HG03342 (cell line): ENCODE results near the gene JAK2.
"Not testable (repeated sequence)": the region's sequence is repeated elsewhere in the genome, so short reads cannot be mapped to it uniquely, and the experiment has no call there.

Experiments
- ATAC-seq: cut with Tn5 transposase; IDR thresholded peaks from one replicate; pipeline ENCODE4 v1.9.1; 2021; ENCODE audit warnings: mild to moderate bottlenecking, moderate library complexity; ENCODE audit not compliant: unreplicated experiment

Gene JAK2

DNA sequence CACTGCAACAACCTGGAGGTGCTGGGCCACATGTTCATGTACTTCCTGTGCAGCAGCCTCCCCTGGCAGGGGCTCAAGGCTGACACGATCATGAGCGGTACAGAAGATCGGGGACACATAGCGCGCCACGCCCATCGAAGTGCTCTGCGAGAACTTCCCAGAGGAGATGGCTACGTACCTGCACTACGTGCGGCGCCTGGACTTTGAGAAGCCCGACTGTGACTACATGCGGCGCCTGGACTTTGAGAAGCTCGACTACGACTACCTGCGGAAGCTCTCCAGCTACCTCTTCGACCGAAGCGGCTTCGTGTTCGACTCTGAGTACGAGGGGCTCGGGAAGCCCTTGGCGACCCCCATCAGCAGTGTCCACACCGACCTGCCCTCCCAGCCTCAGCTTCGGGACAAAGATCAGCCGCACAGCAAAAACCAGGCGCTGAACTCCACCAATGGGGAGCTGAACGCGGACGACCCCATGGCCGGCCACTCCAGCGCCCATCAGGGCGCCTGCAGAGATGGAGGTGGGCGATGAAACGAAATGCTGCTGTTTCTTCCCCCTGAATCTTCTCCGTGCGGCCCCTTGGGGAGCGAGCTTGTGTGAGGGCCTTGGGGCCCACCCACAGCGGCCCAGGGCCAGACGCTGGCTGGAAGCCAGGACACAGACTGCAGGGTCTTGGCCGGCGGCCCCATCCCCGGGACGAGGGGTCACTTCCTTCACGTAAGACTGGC lies 56.5 kb downstream of the JAK2 start:
- ATAC-seq = no peak

DNA sequence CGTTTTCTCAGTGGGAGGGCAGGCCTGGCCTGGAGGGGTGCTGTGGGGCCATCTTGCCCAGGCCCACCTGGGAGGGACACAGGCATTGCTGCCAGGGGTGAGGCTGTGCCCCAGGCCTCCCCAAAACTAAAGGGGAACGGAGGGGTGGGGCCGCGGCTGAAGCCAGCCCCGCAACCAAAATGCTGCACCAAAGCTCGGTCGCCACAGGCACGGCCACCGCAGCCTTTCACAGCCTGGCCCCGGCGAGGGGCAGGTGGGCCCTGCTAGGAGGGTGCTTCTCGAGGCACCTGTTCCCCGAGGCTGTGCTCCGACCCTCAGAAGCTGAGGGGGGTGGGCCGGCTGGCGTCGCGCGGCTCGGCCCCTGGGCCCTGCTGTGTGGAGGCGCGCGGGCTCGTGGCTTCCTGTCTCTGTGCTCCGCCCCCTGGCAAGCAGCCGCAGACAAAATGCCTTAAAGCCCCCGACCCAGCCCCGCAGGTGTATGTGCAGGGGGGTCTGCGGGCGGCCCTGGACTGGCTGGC lies 57.6 kb downstream of the JAK2 start:
- ATAC-seq = no peak

DNA sequence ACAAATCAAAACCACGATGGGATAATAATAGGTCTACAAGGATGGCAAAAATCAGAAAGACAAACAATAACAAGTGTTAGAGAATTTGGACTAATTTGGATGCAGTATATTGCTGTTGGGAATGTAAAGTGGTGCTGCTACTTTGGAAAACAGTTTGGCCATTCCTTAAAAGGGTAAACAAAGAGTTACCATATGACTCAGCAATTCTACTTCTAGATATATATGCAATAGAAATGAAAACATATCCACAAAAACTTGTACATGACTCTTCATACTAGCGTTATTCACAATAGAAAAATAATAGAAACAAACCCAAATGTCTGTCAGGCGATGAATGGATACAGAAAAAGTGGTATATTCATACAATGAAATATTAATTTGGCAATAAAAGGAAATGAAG lies 58.3 kb downstream of the JAK2 start:
- ATAC-seq = no peak

DNA sequence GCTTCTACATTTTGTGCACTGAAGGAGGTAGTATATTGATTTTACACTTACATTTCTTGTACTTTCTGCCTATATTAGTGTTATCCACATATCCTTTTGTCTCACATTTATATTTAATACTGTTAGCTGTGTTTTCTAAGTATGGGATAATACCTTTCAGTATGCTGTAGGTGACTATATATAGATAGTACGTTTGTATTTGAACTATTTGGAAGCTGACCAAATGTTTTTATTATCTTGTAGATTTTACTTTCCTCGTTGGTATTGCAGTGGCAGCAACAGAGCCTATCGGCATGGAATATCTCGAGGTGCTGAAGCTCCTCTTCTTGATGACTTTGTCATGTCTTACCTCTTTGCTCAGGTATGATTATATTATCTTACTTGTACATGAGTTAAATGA lies 59.1 kb downstream of the JAK2 start:
- ATAC-seq = no peak

DNA sequence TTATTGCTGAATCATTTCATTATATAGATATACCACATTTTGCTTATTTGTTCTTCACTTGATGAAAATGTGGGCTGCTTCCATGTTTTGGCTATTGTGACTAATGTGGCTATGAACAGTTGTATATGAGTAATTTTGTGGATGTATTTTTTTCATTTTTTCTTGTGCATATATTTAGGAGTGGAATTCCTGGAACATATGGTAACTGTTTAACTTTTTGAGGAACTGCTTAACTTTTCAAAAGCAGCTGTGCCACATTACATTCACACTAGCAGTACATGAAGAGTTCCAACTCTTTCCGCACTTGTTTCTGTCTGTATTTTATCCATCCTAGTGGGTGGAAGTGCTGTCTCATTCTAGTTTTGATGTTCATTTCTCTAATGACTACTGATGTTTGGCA lies 67.8 kb downstream of the JAK2 start:
- ATAC-seq = no peak

DNA sequence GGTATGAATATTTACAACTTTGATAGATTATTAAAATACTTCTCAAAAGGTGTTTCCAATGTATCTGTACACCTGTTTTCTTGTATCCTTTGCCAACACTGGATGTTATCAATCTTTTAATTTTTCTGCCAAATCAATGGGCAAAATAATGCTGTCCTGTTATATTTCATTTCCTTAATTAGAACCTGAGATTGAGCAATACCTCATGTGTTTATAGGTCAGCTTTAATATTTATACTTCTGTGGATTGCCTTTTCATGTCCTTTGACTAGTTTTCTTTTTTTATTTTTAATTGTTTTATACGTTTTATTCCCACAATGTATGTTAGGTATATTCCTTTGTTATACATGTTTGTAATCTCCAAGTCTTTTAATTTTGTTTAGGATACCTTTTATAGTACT lies 77.6 kb downstream of the JAK2 start:
- no peak for ATAC-seq

DNA sequence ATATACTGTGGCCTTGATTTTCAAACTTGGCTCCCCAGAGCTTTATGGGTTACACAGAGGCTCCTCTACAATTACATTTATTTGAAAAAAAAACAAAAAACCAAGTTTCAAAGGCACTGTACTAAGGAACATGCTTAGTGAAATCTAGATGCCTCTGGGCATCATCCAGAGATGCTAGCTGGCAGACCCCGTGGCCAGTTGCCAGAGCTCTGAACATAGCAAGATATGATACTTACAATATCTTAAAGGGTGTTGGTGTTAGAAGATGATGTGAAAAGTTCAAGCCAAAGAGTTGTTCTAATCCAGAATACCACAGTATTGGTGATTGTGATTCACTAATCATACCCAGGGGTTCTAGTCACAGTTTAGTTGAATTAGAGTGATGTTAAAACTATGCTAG lies 87.8 kb downstream of the JAK2 start:
- no peak for ATAC-seq

DNA sequence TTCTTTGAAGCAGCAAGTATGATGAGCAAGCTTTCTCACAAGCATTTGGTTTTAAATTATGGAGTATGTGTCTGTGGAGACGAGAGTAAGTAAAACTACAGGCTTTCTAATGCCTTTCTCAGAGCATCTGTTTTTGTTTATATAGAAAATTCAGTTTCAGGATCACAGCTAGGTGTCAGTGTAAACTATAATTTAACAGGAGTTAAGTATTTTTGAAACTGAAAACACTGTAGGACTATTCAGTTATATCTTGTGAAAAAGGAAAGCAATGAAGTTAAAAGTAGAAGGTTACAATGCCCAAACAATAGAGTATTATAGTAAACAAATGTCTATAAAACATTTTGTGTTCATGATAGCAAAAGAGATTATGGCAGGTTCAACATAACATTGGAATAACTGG lies 88.6 kb downstream of the JAK2 start:
- ATAC-seq = no peak

DNA sequence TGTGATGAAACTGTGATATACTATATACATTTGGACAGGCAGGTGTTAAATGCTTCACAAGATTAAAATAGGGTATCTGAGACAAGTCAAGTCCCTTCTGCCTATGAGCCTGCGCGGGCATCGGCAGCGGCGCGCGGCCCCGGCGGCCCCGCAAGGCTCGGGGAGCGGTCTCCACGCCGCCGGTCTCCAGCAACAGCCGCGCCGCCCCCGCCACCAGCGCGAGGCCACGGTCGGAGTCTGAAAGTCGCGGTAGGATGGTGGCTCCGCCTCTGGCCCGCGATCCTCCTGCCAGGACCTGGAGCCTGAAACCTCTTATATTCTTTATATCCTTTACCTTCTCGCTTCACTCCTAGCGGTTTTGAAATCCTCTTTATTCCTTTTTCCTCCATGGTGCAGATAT lies 100.9 kb downstream of the JAK2 start:
- ATAC-seq = no peak

DNA sequence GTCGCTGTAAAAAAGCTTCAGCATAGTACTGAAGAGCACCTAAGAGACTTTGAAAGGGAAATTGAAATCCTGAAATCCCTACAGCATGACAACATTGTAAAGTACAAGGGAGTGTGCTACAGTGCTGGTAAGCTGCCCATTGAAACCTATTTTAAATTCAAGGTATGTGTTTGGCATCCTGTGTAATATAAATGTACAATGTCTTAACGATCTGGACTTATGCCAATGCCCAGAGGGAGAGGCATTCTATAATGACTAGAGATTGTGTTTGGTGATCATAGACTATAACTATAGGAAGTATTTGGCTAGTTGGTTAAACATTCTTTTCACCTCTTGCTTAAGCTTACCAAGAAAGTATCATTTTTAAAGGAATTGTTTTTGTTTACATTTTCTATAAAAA lies 104.7 kb downstream of the JAK2 start:
- ATAC-seq = no peak

DNA sequence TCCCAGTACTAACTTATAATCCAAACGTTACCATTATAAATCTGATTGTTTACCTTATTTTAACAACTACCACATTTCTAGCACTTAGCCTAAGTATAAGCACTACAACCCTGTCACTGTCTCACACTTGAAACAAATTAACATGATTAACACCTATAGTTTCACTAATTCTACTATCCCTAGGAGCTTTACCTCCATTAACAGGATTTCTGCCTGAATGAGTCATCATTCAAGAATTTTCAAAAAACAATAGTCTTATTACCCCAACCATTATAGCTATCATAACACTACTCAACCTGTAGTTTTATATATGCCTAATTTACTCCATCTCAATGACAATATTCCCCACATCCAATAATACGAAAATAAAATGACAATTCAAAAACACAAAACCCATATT lies 110.7 kb downstream of the JAK2 start:
- no peak for ATAC-seq

DNA sequence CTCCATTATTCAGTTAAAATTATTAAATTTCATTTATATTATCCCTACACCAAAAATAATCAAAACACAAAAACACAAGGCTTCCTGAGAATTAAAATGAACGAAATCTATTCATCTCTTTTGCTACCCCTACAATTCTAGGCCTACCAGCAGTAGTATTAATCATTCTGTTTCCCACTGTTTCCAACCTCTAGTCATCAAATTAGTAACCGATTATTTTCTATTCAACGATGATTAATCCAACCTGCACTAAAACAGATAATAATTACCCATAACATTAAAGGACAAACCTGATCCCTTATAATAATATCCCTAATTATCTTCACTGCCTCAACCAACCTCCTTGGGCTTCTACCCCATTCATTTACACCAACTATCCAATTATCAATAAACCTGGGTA lies 114.4 kb downstream of the JAK2 start:
- ATAC-seq = no peak

DNA sequence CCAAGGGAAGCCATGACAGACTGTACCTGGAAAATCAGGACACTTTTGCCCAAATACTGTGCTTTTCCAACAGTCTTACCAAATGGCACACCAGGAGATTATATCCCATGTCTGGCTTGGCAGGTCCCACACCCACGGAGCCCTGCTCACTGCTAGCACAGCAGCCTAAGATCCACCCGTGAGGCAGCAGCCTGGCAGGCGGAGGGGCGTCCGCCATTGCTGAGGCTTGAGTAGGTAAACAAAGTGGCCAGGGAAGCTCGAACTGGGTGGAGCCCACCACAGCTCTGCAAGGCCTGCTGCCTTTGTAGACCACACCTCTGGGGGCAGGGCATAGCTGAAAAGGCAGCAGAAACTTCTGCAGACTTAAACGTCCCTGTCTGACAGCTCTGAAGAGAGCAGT lies 116.1 kb downstream of the JAK2 start:
- ATAC-seq = not testable (repeated sequence)

DNA sequence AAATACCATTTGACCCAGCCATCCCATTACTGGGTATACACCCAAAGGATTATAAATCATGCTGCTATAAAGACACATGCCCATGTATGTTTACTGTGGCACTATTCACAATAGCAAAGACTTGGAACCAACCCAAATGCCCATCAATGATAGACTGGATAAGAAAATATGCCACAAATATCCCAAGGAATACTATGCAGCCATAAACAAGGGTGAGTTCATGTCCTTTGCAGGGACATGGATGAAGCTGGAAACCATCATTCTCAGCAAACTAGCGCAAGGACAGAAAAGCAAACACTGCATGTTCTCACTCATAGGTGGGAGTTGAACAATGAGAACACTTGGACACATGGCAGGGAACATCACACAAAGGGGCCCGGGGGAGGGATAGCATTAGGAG lies 121.4 kb downstream of the JAK2 start:
- not testable (repeated sequence) for ATAC-seq

DNA sequence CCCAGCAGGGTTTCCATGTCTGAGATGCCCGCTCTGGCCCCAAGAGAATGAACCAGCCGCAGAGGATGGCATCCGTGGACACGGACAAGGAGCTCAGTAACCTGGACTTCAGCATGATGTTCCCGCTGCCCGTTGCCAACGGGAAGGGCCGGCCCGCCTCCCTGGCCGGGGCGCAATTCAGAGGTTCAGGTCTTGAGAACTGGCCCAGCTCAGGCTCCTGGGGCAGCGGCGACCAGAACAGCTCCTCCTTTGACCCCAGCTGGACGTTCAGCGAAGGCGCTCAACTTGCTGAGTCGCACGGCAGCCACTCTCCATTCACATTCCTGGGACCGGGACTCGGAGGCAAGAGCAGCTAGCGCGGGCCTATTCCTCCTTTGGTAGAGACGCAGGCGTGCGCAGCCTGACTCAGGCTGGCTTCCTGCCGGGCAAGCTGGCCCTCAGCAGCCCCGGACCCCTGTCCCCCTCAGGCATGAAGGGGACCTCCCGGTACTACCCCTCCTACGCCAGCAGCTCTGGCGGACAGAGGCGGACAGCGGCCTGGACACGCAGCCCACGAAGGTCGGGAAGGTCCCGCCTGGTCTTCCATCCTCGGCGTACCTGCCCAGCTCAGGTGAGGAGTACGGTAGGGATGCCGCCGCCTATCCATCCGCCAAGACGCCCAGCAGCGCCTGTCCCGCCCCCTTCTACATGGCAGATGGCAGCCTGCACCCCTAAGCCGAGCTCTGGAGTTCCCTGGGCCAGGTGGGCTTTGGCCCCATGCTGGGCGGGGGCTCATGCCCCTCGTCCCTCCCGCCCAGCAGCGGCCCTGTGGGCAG lies 126.0 kb downstream of the JAK2 start:
- ATAC-seq = no peak

DNA sequence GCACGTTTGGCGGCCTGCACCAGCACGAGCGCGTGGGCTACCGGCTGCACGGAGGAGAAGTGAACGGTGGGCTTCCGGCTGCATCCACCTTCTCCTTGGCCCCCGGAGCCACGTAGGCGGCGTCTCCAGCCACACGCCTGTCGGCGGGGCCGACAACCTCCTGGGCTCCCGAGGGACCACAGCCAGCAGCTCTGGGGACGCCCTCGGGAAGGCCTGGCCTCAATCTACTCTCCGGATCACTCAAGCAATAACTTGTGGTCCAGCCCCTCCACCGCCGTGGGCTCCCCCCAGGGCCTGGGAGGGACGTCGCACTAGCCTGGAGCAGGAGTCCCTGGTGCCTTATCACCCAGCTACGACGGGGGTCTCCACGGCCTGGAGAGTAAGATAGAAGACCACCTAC lies 126.6 kb downstream of the JAK2 start:
- ATAC-seq = no peak

DNA sequence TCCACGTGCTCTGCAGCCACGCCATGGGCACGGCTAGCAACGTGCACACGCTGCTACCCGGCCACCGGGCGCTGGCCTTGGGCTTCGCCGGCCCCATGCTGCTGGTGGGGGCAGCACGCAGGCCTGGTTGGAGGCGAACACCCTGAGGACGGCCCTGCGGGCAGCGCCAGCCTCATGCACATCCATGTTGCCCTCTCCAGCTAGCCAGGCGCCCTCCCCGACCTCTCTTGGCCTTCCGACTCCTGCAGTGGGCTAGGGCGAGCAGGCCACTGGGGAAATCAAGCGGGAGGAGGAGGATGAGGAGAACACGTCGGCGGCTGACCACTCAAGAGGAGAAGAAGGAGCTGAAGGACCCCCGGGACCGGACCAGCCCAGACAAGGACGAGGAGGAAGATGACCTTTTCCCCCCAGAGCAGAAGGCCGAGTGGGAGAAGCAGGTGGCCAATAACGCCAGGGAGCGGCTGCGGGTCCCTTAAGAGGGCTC lies 127.1 kb downstream of the JAK2 start:
- no peak for ATAC-seq

DNA sequence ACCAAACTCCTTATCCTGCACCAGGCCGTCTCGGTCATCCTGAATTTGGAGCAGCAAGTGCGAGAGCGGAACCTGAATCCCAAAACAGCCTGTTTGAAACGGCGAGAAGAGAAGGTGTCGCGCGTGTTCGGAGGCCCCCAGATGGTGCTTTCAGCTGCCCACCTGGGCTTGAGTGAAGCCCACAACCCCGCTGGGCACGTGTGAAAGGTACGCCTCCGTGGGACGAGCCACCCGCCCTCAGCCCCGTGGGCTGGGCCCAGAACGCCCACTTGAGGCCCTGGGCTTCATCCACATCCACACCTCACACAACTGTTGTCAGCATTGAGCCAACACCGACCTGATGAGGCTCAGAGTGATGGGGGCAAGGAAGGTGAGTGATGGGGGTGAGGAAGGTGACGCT lies 127.6 kb downstream of the JAK2 start:
- ATAC-seq = no peak

DNA sequence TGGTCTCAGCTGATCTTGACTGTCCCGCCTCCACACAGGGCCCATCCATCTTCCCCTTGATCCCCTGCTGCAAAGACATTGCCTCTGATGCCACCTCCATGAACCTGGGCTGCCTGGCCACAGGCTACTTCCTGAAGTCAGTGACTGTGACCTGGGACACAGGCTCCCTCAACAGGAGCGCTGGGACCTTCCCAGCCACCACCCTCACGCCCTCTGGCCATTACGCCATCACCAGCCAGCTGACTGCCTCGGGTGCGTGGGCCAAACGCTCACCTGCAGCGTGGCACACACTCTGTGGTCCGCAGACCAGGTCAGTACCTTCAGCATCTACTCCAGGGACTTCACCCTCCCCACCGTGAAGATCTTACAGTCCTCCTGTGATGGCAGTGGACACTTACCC lies 128.5 kb downstream of the JAK2 start:
- no peak for ATAC-seq

DNA sequence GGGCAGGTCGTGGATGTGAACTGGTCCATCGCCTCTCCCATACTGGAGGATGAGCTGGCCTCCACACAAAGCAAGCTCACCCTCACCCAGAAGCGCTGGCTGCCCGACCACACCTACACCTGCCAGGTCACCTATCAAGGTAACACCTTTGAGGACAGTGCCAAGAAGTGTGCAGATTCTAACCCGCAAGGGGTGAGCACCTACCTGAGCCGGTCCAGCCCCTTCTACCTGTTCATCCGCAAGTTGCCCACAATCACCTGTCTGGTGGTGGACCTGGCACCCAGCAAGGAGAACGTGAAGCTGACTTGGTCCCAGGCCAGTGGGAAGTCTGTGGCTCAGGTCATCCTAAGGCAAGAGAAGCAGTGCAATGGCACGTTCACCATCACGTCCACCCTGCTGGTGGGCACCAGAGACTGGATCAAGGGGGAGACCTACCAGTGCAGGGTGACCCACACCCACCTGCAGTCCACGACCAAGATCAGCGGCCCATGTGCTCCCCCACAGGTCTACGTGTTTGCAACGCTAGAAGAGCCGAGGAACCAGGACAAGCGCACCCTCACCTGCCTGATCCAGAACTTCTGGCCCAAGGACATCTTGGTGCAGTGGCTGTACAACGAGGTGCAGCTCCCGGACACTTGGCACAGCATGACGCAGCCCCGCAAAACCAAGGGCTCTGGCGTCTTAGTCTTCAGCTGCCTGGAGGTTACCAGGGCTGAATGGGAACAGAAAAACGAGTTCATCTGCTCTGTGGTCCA lies 129.1 kb downstream of the JAK2 start:
- no peak for ATAC-seq

DNA sequence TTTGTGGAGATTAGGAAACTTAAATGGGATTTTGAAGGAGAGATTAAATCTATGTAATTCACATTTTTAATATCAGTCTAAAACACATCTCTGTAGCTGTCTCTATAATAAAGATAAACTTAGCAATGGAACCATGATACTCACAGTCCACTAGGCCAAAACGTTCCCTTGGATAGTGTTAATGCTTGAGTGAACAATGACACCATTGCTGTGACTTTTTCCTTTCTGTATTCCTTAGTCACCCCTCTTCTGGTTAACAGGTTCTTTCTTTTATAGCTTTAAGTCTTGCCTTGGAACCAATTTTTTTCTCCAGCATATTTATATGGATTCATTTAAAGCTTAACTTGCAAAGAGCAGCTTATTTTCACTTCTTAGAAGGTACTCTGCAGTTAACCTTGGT lies 137.0 kb downstream of the JAK2 start:
- ATAC-seq = no peak
